NB4 (cell line): Measurements from ENCODE around the gene OR5K4.

Experiments used
- CTCF ChIP-seq: IDR thresholded peaks from one replicate; pipeline ENCODE4 v1.5.1; 2012; ENCODE audit warnings: low read depth, low read length
- MYC ChIP-seq: IDR thresholded peaks from 2 replicates; pipeline ENCODE4 v1.6.1; 2011; ENCODE audit warnings: low read depth, low read length
- POLR2A ChIP-seq: IDR thresholded peaks from 2 replicates; pipeline ENCODE4 v1.6.1; 2011; ENCODE audit warnings: mild to moderate bottlenecking; ENCODE audit not compliant: insufficient read length; ENCODE audit errors: extremely low read depth

DNA sequence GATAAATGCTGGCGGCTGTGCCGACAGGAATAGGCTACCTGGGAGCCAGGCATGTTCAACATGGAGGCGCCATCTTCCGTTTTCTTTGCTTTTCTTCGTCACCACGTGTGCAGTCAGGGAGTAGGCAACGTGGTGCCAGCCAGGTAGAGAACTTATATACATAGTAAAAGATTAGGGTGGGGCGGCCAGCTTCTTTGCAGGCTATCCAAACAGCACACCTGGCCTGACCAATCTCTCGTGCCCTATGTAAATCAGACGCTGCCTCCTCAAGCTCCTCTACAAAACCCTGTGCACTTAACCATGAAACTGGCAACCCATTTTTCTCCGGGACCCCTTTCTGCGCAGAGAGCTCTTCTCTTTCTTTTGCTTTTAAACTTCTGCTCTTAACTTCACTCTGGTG lies 28.6 kb upstream of the OR5K4 start:
- no peak for TF ChIP-seq CTCF
- no peak for TF ChIP-seq MYC
- TF ChIP-seq POLR2A = no peak
